GM10266 (cell line): ENCODE data around the gene NPB.

ENCODE experiments used
- DNase-seq: peaks from one replicate; pipeline ENCODE4 v3.0.0; 2012; ENCODE audit errors: extremely low spot score
- TF ChIP-seq, protein P1 (sequence below): IDR thresholded peaks from 2 replicates; pipeline ENCODE4 v1.5.1; 2012; ENCODE audit warnings: mild to moderate bottlenecking, low read depth; ENCODE audit not compliant: control insufficient read depth, insufficient read depth; ENCODE audit errors: missing control alignments

NPB gene

GRCh38 chr17:81898029-81898866 is 3.8 kb upstream of the NPB start:
- TF ChIP-seq, protein P1, sequence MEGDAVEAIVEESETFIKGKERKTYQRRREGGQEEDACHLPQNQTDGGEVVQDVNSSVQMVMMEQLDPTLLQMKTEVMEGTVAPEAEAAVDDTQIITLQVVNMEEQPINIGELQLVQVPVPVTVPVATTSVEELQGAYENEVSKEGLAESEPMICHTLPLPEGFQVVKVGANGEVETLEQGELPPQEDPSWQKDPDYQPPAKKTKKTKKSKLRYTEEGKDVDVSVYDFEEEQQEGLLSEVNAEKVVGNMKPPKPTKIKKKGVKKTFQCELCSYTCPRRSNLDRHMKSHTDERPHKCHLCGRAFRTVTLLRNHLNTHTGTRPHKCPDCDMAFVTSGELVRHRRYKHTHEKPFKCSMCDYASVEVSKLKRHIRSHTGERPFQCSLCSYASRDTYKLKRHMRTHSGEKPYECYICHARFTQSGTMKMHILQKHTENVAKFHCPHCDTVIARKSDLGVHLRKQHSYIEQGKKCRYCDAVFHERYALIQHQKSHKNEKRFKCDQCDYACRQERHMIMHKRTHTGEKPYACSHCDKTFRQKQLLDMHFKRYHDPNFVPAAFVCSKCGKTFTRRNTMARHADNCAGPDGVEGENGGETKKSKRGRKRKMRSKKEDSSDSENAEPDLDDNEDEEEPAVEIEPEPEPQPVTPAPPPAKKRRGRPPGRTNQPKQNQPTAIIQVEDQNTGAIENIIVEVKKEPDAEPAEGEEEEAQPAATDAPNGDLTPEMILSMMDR, result no peak
- no peak for DNase-seq

- DNase-seq, result no peak
- TF ChIP-seq, protein P1, result no peak
These were observed 3.2 kb upstream of the NPB start for GRCh38 chr17:81898885-81899284.

DNA sequence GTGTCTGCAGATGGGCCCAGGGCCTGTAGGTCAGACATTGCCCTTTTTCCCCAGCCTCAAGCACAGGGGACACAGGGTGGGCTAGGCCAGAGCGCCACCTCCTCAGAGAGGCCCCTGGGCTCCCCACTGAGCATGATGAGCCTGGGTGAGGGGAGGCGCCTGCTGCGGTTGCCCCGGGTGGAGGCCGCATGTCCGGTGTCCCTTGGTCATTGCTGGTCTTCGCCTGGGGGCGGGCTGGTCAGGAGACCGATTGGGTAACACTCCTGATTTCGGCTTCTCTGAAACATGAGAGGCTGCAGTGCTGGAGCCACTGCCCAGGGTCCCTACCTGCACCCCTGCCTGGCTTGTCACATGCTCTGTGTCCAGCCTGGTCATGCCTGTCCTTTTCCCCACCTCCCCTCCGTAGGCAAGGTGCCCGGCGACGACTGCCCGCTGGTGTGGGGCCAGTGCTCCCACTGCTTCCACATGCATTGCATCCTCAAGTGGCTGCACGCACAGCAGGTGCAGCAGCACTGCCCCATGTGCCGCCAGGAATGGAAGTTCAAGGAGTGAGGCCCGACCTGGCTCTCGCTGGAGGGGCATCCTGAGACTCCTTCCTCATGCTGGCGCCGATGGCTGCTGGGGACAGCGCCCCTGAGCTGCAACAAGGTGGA is 2.4 kb upstream of the NPB start:
- TF ChIP-seq, protein P1, result no peak

DNA sequence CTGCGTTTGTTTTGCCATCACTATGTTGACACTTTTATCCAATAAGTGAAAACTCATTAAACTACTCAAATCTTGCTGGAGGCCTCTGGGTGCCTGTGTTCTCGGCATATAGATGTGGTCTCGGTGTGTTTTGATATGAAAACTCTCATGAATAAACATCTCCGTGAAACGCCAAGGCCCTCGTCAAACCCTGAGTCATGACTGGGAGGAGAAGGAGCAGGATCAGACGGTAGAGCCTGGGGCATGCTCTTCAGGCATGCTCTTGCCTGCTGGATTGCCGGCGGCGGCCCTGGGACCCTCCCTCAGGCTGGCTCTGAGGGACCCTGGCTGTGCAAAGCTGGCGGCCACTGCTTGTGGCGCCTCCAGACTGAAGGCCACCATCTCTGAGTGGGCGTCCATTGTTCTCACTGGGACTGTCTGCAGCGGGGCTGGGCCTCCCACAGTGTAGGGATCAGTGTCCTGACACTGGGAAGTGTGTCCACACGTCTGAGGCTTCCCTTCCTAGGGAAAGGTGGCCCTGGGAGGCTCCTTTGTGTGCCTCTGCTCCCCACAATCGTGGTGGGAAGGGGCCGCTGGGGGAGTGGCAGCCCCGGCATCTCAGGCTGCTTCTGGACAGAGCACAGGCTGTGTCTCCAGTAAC is 1.7 kb upstream of the NPB start:
- TF ChIP-seq, protein P1, result no peak
- no peak for DNase-seq

More for the DNA sequence above, 2.4 kb upstream of the NPB start:
- no peak for DNase-seq

DNA sequence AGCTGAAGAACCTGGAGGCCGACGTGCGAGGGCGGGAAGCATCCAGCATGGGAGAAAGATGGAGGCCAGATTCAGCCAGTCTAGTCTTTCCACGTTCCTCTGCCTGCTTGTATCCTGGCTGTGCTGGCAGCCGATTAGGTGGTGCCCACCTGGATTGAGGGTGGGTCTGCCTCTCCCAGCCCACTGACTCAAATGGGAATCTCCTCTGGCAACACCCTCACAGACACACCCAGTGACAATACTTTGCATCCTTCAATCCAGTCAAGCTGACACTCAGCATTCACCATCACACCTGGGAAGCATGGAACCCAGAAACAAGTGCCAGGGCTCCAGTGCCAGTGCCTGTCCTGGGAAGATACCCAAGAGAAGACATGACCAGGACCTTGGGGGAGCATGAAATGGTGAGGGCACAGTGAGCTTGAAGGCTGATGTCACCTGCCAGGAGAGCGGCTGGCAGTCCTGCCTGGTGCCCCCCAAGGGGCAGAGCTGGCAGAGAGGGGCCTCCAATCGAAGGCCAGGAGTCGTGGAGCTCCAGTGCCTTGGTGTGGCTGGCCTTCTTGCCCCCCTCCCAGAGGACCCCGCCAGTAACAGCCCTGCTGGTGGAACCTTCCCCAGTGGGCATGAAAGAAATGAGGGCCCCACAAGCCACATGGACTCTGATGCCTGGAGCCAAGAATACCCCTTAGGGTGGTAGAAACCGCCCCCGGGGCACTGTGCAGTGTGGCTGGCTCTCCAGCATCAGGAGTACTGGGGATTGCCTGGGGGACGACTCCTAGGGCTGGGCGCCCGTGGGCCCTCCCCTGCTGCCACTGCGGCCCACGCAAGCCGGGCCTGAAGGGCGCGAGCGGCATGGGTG is 643 bp upstream of the NPB start:
- TF ChIP-seq, protein P1, result no peak
- no peak for DNase-seq

DNA sequence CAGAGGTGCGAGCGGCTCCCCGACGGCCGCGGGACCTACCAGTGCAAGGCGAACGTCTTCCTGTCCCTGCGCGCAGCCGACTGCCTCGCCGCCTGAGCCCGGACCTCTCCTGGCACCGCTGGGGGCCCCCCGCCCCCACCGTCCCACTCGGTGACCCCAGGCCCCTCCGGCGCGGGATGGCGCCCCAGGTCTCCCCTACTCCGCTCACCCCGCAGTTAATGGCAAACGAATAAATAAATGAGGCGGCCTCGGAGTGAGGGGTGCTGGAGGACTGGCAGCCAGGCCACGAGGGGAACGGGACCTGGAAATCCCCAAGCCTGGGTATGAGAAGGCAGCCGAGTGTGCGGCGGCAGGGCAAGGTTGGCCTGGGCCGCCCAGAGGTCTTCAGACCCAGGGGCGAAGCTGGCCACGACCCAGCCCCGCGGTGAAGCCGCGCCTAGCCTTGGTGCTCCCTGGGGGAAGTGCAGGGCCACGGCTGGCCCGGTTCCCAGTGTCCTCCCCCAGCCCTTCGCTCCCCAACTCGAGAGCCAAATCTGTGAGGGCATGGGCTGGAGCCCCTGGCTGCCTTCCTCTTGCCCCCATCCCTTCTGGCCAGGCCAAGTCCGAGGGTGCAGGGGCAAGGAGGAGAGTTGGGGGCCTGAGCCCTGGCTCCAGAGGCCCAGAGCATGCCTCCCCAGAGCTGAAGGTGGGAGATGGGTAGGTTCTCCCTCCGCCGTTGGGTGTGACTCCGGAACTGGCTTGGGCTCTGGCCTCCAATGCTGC is 796 bp downstream of the NPB start:
- TF ChIP-seq, protein P1, result no peak
- no peak for DNase-seq
